GM12878 (cell line): ENCODE measurements around the gene VPS33B. TPM values are rescaled to one million over a fixed set of nuclear protein-coding genes. Genes with fewer than 3 reads are reported as not detected.

Experiments used
- BCL11A ChIP-seq: IDR thresholded peaks from 2 replicates; pipeline ENCODE4 v1.6.1; 2011; ENCODE audit warnings: low read depth, low read length
- FOXK2 ChIP-seq: fragments of 450-650 bp; IDR thresholded peaks from 2 replicates; pipeline ENCODE4 v1.6.1; 2017; ENCODE audit warnings: mild to moderate bottlenecking, moderate library complexity
- GATAD2B ChIP-seq: fragments of 450-650 bp; conservative IDR thresholded peaks from 2 replicates; pipeline ENCODE4 v1.6.1; 2017; ENCODE audit warnings: low read depth, mild to moderate bottlenecking, moderate library complexity
- IKZF1 ChIP-seq: fragments of 450-650 bp; conservative IDR thresholded peaks from 2 replicates; pipeline ENCODE4 v1.6.1; 2017; ENCODE audit warnings: antibody characterized with exemption, mild to moderate bottlenecking
- IRF5 ChIP-seq: fragments of 450-650 bp; IDR thresholded peaks from 2 replicates; pipeline ENCODE4 v1.6.1; 2017; ENCODE audit warnings: borderline replicate concordance
- KDM1A ChIP-seq: fragments of 200-600 bp; sonication (generic); IDR thresholded peaks from 2 replicates; pipeline ENCODE4 v1.6.1; 2016; ENCODE audit warnings: borderline replicate concordance
- MEF2B ChIP-seq: fragments of 450-650 bp; IDR thresholded peaks from 2 replicates; pipeline ENCODE4 v1.6.1; 2018; ENCODE audit warnings: mild to moderate bottlenecking, moderate library complexity; ENCODE audit not compliant: partially characterized antibody, poor library complexity, severe bottlenecking
- NFYA ChIP-seq: IDR thresholded peaks from 2 replicates; pipeline ENCODE4 v1.6.1; 2011; ENCODE audit warnings: low read depth, mild to moderate bottlenecking, low read length, improper control_type of control experiment, borderline replicate concordance
- RAD51 ChIP-seq: fragments of 450-650 bp; IDR thresholded peaks from 2 replicates; pipeline ENCODE4 v1.6.1; 2016; ENCODE audit warnings: moderate library complexity, mild to moderate bottlenecking, inconsistent platforms
- STAT3 ChIP-seq: IDR thresholded peaks from 2 replicates; pipeline ENCODE4 v1.6.1; 2011; ENCODE audit warnings: low read depth, low read length, improper control_type of control experiment
- ZBTB11 ChIP-seq: fragments of 450-650 bp; formaldehyde crosslinking; IDR thresholded peaks from 2 replicates; pipeline ENCODE4 v1.5.0; 2022; ENCODE audit warnings: mild to moderate bottlenecking, missing genetic modification characterization
- ZBTB33 ChIP-seq: fragments of 450-650 bp; IDR thresholded peaks from 2 replicates; pipeline ENCODE4 v1.6.1; 2017; ENCODE audit warnings: mild to moderate bottlenecking
- ZBTB4 ChIP-seq: fragments of 450-650 bp; formaldehyde crosslinking; IDR thresholded peaks from 2 replicates; pipeline ENCODE4 v1.4.0; 2022; ENCODE audit warnings: mild to moderate bottlenecking, moderate library complexity
- ZNF217 ChIP-seq: fragments of 450-650 bp; IDR thresholded peaks from 2 replicates; pipeline ENCODE4 v1.6.1; 2017; ENCODE audit warnings: antibody characterized with exemption, mild to moderate bottlenecking
- ZZZ3 ChIP-seq: IDR thresholded peaks from 2 replicates; pipeline ENCODE4 v1.6.1; 2011; ENCODE audit warnings: low read depth; ENCODE audit not compliant: control insufficient read depth, insufficient read length
- polyA plus RNA-seq, 11 experiments: library from polyadenylated mRNA; depleted of rRNA in 4 of 11; unstranded in 6 of 11; stranded (reverse) in 5 of 11; fragments of >200 nt; fragmentation: Nextera tagmentation in 4 of 11; fragmentation: Illumina TruSeq in 1 of 11; extraction: Ambion mirVana in 4 of 11; extraction: Trizol in 1 of 11; gene quantifications; 1 replicate in 1 of 11; 2 replicates in 10 of 11; pipeline versions ENCODE4 v1.2.1 to v1.2.3, GENCODE V29; 2011 to 2016; ENCODE audit warnings: inconsistent platforms in 2 of 11, missing spikeins in 2 of 11, low read depth in 1 of 11
- total RNA-seq, 4 experiments: library from RNA; depleted of rRNA in 3 of 4; stranded (reverse); fragments of >200 nt in 3 of 4; fragmentation: Illumina TruSeq in 1 of 4; extraction: Trizol in 1 of 4; gene quantifications; 2 replicates each; pipeline versions ENCODE4 v1.2.1 to v1.2.3, GENCODE V29; 2013 to 2021

VPS33B gene
- total and polyA plus RNA-seq, 10 of the 15 experiments (the other 5 are each of a cell fraction or from before 2014, with no cell fraction given) = 11.4 to 21.5 (median 15.2) TPM

GRCh38 chr15:90954712-90955623 lies 67.4 kb downstream of the VPS33B start, which contains the start of gene RCCD1 (continued):
- no peak for TF ChIP-seq ZBTB4 (CRISPR knock-in tag)
- peak; percentile 96 for TF ChIP-seq RAD51
- no peak for TF ChIP-seq ZZZ3
- TF ChIP-seq BCL11A = no peak
- TF ChIP-seq GATAD2B = peak; percentile 95
- no peak for TF ChIP-seq ZBTB33
- TF ChIP-seq KDM1A = no peak
- peak; percentile 63 for TF ChIP-seq IKZF1
- no peak for TF ChIP-seq ZBTB11 (CRISPR knock-in tag)
- no peak for TF ChIP-seq FOXK2
- TF ChIP-seq STAT3 = no peak
- no peak for TF ChIP-seq IRF5
- no peak for TF ChIP-seq ZNF217
- TF ChIP-seq MEF2B = peak; percentile 24
- TF ChIP-seq NFYA = no peak
